ENCODE measurements around the gene HSPA12A. TPM values are rescaled to one million over a fixed set of nuclear protein-coding genes. Genes with fewer than 3 reads are reported as not detected.

Gene HSPA12A
- total RNA-seq, 4 donors from 2014 or later = 9.6 to 26.6 (median 18.2) TPM

- H3K4me1 ChIP-seq = no peaks in the 10 kb centered on the region
- H3K36me3 ChIP-seq = no peaks in the 10 kb centered on the region
- no peak for DNase-seq (ENCODE audit: low spot score in 2 of 2)
- WGBS = 85% methylated on average over 4 of the region's 4 CpGs
- H3K9me3 ChIP-seq = no peaks in the 10 kb centered on the region
- H3K27ac ChIP-seq = no peak overlapping the region
- no peaks in the 10 kb centered on the region for H3K27me3 ChIP-seq
- H3K4me3 ChIP-seq = no peak overlapping the region
- TF ChIP-seq POLR2A (IDR thresholded peaks at IDR 0.05) (no peak), CTCF (IDR thresholded peaks at IDR 0.05) (no peak), POLR2AphosphoS5 (IDR thresholded peaks at IDR 0.05) (no peak), EP300 (IDR thresholded peaks at IDR 0.05) (no peak)
Measured at GRCh38 chr10:116708877-116709276, 33.5 kb downstream of the HSPA12A start.

GRCh38 chr10:116708391-116708821 lies 34.0 kb downstream of the HSPA12A start:
- H3K9me3 ChIP-seq = no peaks in the 10 kb centered on the region
- H3K27ac ChIP-seq = no peak overlapping the region
- peak in 1 of 2 donors; percentile 11 for DNase-seq (ENCODE audit: low spot score in 2 of 2)
- H3K27me3 ChIP-seq = no peaks in the 10 kb centered on the region
- no peaks in the 10 kb centered on the region for H3K36me3 ChIP-seq
- TF ChIP-seq POLR2AphosphoS5 (IDR thresholded peaks at IDR 0.05) = no peak
- no peak for TF ChIP-seq POLR2A (IDR thresholded peaks at IDR 0.05)
- TF ChIP-seq EP300 (IDR thresholded peaks at IDR 0.05) = no peak
- no peak for TF ChIP-seq CTCF (IDR thresholded peaks at IDR 0.05)
- no peak overlapping the region for H3K4me3 ChIP-seq
- no peaks in the 10 kb centered on the region for H3K4me1 ChIP-seq
- 57% methylated on average over 2 of the region's 2 CpGs for WGBS

- Histone ChIP-seq H3K9me3 (no peaks in the 10 kb centered on the region), H3K36me3 (no peaks in the 10 kb centered on the region), H3K27me3 (no peaks in the 10 kb centered on the region), H3K27ac (no peak overlapping the region), H3K4me3 (no peak overlapping the region), H3K4me1 (no peaks in the 10 kb centered on the region)
- TF ChIP-seq POLR2A (IDR thresholded peaks at IDR 0.05) = no peak
- TF ChIP-seq CTCF (IDR thresholded peaks at IDR 0.05) = no peak
- TF ChIP-seq POLR2AphosphoS5 (IDR thresholded peaks at IDR 0.05) = no peak
- TF ChIP-seq EP300 (IDR thresholded peaks at IDR 0.05) = no peak
- 62% methylated on average over 14 of the region's 14 CpGs for WGBS
- DNase-seq (ENCODE audit: low spot score in 2 of 2) = peak in 1 of 2 donors; percentile 19
Measured at GRCh38 chr10:116707981-116708380, 34.4 kb downstream of the HSPA12A start.

- Histone ChIP-seq H3K36me3 (no peaks in the 10 kb centered on the region), H3K4me1 (no peaks in the 10 kb centered on the region), H3K27me3 (no peaks in the 10 kb centered on the region), H3K4me3 (no peak overlapping the region), H3K9me3 (no peaks in the 10 kb centered on the region), H3K27ac (no peak overlapping the region)
- DNase-seq (ENCODE audit: low spot score in 2 of 2) = peak in 1 of 2 donors; percentile 45
- 78% methylated on average over 9 of the region's 9 CpGs for WGBS
- no peak for TF ChIP-seq POLR2AphosphoS5 (IDR thresholded peaks at IDR 0.05)
- TF ChIP-seq CTCF (IDR thresholded peaks at IDR 0.05) = no peak
- no peak for TF ChIP-seq EP300 (IDR thresholded peaks at IDR 0.05)
Measured at GRCh38 chr10:116706281-116706680, 36.1 kb downstream of the HSPA12A start.

- WGBS = 88% methylated on average over 6 of the region's 7 CpGs
- H3K27me3 ChIP-seq = no peaks in the 10 kb centered on the region
- peak in 1 of 2 donors; percentile 21 for DNase-seq (ENCODE audit: low spot score in 2 of 2)
- no peaks in the 10 kb centered on the region for H3K9me3 ChIP-seq
- H3K27ac ChIP-seq = no peak overlapping the region
- H3K36me3 ChIP-seq = no peaks in the 10 kb centered on the region
- TF ChIP-seq CTCF (IDR thresholded peaks at IDR 0.05) (no peak), EP300 (IDR thresholded peaks at IDR 0.05) (no peak), POLR2A (IDR thresholded peaks at IDR 0.05) (no peak), POLR2AphosphoS5 (IDR thresholded peaks at IDR 0.05) (no peak)
- H3K4me1 ChIP-seq = no peaks in the 10 kb centered on the region
- H3K4me3 ChIP-seq = no peak overlapping the region
Measured at GRCh38 chr10:116705498-116705897, 36.9 kb downstream of the HSPA12A start.
